Prostate gland (tissue), 2 donors: Measurements from ENCODE around the gene DDX52.

Experiments used
- CTCF ChIP-seq, 4 experiments: fragments of 200-600 bp in 2 of 4; fragments of 450-650 bp in 2 of 4; sonication (generic) in 2 of 4; IDR thresholded peaks; 1 replicate in 3 of 4; 2 replicates in 1 of 4; pipeline ENCODE4 v1.5.1; 2016 to 2019; ENCODE audit warnings: antibody characterized with exemption in 4 of 4, mild to moderate bottlenecking in 2 of 4, moderate library complexity in 2 of 4
- POLR2A ChIP-seq: fragments of 450-650 bp; IDR thresholded peaks from one replicate; pipeline ENCODE4 v1.6.1; 2016; ENCODE audit warnings: antibody characterized with exemption, mild to moderate bottlenecking

- TF ChIP-seq POLR2A (no peak), CTCF (IDR thresholded peaks at IDR 0.05) (no peak)
Measured at GRCh38 chr17:37614823-37615222, 28.4 kb downstream of the DDX52 start.
